Activated naive CD4-positive, alpha-beta T cell treated with anti-CD3 and anti-CD28 coated beads, Interleukin-2, amount 50 U/mL, for 16 hours (primary cell): ENCODE results near the gene STXBP1.
"Not testable (repeated sequence)": the region's sequence is repeated elsewhere in the genome, so short reads cannot be mapped to it uniquely, and the experiment has no call there.

Experiments
- DNase-seq: peaks from one replicate; pipeline ENCODE4 v3.0.0-alpha.2; 2020

Gene STXBP1

GRCh38 chr9:127578952-127579853 is 32.9 kb upstream of the STXBP1 start:
- peak; percentile 64 for DNase-seq

DNA sequence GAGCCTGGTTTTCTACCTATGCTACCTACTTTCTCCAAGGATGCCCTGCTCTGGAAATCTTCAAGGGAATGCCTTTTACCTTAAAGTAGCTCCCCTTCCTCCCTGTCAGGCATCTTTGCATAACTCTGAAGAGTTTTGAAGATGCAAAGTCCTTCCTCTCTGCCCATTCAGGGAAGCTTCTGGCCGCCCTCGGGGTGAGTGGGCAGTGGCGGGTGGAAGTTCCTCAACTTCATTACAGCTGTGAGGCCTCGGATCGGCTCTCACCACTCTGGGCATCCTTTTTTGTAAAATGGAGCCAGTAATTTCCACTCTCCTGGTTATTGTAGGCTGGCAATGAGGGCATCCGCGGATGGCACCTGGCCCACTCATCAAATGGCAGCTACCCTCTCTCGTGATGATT is 31.7 kb upstream of the STXBP1 start:
- no peak for DNase-seq

- no peak for DNase-seq
Observed at GRCh38 chr9:127580879-127581475, 31.1 kb upstream of the STXBP1 start.

DNA sequence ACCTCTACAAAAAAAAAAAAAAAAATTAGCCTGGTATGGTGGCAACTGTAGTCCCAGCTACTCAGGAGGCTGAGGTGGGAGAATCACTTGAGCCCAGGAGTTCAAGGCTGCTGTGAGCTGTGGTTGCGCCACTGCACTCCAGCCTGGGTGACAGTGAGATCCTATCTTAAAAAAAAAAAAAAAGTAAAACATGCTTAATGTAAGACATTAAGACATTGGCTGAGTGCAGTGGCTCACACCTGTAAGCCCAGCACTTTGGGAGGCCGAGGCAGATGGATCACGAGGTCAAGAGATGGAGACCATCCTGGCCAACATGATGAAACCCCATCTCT is 27.6 kb upstream of the STXBP1 start:
- DNase-seq, result not testable (repeated sequence)

GRCh38 chr9:127585161-127585819 is 26.8 kb upstream of the STXBP1 start:
- no peak for DNase-seq

- DNase-seq, result no peak
Observed at GRCh38 chr9:127586096-127586495, 26.0 kb upstream of the STXBP1 start.

DNA sequence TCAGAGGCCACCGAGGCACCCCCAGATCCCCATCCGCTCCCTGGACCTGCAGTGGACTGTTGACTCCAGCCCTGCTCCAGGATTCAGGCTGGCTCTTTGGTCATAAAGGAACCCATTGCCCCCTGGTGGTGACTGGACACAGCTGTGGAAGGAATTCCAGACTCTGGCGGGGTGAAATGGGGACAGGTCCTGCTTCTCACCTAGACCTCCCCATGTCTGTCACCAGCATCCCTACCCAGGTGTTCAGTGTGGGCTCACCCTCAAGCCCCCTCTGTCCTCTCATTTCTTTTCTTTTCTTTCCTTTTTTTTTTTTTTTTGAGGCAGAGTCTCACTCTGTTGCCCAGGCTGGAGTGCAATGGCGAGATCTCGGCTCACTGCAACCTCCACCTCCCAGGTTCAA is 25.5 kb upstream of the STXBP1 start:
- peak; percentile 49 for DNase-seq

DNA sequence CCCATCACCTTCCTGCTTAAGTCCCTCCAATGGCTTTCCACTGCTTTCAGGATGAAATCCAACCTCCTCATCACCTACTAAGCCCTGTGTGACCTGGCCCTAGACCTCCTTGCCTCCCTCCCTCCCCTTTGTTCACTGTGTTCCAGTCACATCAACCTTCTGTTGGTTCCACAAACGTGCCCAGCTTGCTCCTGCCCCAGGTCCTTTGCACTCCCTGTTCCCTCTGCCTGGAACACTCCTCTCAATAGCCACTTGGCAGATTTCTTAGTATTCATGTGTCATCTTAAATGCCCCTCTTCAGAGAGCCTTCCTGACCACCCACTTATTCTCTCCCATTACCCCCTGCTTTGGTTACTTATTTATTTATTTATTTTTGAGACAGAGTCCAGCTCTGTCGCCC is 24.1 kb upstream of the STXBP1 start:
- DNase-seq, result no peak

DNA sequence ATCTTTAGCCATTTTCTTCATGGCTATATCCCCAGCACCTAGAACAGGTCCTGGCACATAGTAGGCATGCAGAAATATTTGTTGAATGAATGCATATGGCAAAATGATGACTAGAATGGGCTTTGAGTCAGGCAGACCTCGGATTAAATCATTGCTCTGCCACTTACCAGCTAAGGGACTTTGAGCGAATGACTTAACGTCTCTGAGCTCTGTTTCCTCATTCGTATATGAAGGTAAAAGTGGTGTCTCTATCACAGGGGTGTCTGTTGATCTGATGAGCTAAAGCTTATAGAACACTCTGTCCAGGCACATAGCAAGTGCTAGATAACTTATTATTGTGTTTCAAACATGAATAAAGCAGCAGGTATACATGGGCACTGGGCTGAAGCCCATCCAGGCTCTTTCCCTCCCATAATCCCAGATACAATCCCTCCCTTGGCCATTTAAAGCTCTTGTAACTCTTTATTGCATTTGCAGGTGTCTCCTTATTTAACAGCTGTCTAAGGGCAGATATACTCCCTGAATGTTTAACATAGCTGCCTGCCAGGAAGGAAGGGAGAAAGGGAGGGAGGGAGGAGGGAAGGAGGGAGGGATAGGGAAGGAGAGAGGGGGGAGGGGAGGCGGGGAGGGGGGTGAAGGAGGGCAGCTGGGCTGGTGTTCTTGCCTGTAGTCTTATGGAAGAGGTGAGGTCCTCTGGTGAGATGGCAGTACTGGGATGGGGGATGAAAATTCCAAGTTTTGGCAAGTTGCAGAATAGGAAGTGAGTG is 23.2 kb upstream of the STXBP1 start:
- no peak for DNase-seq

DNA sequence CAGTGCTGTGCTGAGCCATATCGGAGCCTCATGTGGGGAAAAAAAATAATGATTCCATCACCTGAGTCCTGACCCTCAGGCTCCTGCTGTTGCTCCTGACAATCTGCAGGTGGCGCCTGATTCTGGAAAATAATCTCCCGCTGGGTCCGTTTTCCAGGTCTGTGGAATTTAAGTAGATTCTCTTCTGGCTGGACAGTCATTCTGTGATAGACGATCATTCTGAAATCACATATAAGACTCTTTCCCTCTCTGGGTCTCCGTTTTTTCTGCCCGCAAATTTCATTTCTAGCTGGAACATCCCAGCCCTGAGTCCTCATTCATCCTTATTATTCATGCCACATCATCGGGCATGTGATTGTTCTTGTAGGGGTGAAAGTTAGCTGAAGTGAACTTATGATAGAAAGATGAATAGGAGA is 22.1 kb upstream of the STXBP1 start:
- DNase-seq, result no peak

GRCh38 chr9:127595611-127596010 is 16.5 kb upstream of the STXBP1 start:
- DNase-seq, result no peak

- no peak for DNase-seq
Observed at GRCh38 chr9:127598839-127599549, 13.1 kb upstream of the STXBP1 start.

- DNase-seq, result no peak
Observed at GRCh38 chr9:127599550-127599891, 12.6 kb upstream of the STXBP1 start.

DNA sequence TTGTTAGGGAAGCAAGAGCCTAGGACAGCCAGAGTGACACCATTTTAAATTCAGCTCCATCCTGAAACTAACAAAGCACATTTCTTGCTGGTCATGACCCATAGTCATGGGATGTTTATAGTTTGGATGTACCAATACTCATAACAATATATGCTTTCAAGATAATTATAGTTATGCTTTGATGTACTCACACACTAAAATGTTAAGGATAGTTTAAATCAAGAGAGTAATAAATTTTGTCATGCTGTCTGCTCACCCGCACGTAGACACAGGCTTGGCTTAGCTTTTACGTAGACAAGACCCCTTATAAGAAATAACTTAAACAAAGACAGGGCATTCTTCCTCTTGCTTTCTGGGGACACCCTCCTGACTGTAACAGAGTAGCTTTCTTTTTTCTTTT is 8.9 kb upstream of the STXBP1 start:
- DNase-seq, result no peak

- DNase-seq, result no peak
Observed at GRCh38 chr9:127606043-127606442, 6.0 kb upstream of the STXBP1 start.

GRCh38 chr9:127608104-127608966 is 3.7 kb upstream of the STXBP1 start:
- DNase-seq, result peak; percentile 81

- DNase-seq, result no peak
Observed at GRCh38 chr9:127611603-127611898, 526 bp upstream of the STXBP1 start.

- DNase-seq, result peak; percentile 18
Observed at GRCh38 chr9:127612939-127613582, 984 bp downstream of the STXBP1 start.

- no peak for DNase-seq
Observed at GRCh38 chr9:127613583-127613954, 1.5 kb downstream of the STXBP1 start.

- no peak for DNase-seq
Observed at GRCh38 chr9:127614961-127615360, 2.9 kb downstream of the STXBP1 start.

GRCh38 chr9:127621339-127621970 is 9.4 kb downstream of the STXBP1 start:
- DNase-seq, result not testable (repeated sequence)
